ENCODE measurements around the gene HOXB4. TPM values are rescaled to one million over a fixed set of nuclear protein-coding genes. Genes with fewer than 3 reads are reported as not detected.

HOXB4 gene
- total RNA-seq, 1 experiment from 2014 or later, result 2.0 TPM

DNA sequence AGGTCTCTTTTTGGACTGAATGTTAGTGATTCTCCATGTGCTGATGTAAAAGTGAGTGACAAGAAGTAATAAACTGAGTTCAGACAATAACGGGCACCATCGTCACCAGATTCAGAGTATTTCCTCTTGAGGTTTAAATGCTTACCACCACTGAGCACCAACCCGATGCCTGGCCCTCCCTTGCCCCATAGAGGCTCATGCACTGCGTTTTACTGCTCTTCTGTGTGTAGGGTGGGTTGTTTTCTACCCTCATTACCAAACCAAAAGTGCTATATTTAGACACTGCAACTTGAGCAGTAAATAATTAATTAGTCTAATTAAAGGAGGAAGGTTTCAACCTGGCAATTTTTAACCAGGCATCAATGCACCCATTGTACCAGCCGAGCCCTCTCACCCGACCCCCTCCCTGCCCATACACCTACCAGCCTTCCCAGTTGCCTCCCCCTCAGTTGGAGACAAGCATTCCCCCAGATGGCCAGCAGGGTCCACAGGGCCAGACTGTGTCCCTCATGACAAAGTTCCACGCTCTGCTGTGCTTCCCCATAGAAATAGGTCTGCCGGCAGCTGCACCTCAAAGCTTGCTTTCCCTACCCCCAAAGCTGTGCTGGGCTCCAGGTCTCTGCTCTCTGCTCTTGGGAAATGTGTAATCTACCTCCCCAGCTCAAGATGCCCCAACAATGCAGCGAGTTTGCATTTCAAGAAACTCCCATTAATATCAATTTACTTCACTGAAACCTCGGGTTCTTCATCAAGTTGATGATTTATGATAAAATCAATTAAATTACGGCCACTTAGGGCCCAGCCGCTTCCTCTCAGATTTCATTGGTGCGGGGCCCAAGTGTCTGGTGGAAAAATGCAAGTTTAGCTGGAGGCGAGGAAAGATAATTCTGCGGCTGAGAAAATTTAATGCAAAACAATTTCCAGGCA is 16.0 kb downstream of the HOXB4 start:
- H3K4me3 ChIP-seq, result no peak overlapping the region
- intact Hi-C loops (cut with micrococcal nuclease; ENCODE audit: unreplicated experiment), result no loop called here
- no peak for DNase-seq
- no peaks in the 10 kb centered on the region for H3K36me3 ChIP-seq (ENCODE audit: low read depth)
- H3K4me2 ChIP-seq, result no peak overlapping the region
- no peaks in the 10 kb centered on the region for H3K4me1 ChIP-seq (replicated peaks; ENCODE audit: insufficient read depth)
- no peak overlapping the region for H3K27ac ChIP-seq
- CTCF ChIA-PET, result no interaction called here
- no peaks in the 10 kb centered on the region for H4K20me1 ChIP-seq (ENCODE audit: insufficient read depth)
- H3F3A ChIP-seq (ENCODE audit: insufficient read depth, low read depth), result no peaks in the 10 kb centered on the region
- H3K9me3 ChIP-seq (ENCODE audit: insufficient read depth, low read depth), result no peaks in the 10 kb centered on the region
- no peaks in the 10 kb centered on the region for H3K9me2 ChIP-seq (ENCODE audit: insufficient read depth)
- H3K79me2 ChIP-seq (ENCODE audit: low read depth), result no peaks in the 10 kb centered on the region
- BruUV-seq (replicated peaks), result no TSS peak
- H2AFZ ChIP-seq, result no peak overlapping the region
- POLR2A ChIA-PET (ENCODE audit: unreplicated experiment), result no interaction called here
- TF ChIP-seq, protein P1, sequence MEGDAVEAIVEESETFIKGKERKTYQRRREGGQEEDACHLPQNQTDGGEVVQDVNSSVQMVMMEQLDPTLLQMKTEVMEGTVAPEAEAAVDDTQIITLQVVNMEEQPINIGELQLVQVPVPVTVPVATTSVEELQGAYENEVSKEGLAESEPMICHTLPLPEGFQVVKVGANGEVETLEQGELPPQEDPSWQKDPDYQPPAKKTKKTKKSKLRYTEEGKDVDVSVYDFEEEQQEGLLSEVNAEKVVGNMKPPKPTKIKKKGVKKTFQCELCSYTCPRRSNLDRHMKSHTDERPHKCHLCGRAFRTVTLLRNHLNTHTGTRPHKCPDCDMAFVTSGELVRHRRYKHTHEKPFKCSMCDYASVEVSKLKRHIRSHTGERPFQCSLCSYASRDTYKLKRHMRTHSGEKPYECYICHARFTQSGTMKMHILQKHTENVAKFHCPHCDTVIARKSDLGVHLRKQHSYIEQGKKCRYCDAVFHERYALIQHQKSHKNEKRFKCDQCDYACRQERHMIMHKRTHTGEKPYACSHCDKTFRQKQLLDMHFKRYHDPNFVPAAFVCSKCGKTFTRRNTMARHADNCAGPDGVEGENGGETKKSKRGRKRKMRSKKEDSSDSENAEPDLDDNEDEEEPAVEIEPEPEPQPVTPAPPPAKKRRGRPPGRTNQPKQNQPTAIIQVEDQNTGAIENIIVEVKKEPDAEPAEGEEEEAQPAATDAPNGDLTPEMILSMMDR (conservative IDR thresholded peaks at IDR 0.05), result no peak
- no peak for TF ChIP-seq EZH2 (IDR thresholded peaks at IDR 0.05; ENCODE audit: low read depth)
- H3K27me3 ChIP-seq (ENCODE audit: insufficient read depth, low read depth), result no peaks in the 10 kb centered on the region

DNA sequence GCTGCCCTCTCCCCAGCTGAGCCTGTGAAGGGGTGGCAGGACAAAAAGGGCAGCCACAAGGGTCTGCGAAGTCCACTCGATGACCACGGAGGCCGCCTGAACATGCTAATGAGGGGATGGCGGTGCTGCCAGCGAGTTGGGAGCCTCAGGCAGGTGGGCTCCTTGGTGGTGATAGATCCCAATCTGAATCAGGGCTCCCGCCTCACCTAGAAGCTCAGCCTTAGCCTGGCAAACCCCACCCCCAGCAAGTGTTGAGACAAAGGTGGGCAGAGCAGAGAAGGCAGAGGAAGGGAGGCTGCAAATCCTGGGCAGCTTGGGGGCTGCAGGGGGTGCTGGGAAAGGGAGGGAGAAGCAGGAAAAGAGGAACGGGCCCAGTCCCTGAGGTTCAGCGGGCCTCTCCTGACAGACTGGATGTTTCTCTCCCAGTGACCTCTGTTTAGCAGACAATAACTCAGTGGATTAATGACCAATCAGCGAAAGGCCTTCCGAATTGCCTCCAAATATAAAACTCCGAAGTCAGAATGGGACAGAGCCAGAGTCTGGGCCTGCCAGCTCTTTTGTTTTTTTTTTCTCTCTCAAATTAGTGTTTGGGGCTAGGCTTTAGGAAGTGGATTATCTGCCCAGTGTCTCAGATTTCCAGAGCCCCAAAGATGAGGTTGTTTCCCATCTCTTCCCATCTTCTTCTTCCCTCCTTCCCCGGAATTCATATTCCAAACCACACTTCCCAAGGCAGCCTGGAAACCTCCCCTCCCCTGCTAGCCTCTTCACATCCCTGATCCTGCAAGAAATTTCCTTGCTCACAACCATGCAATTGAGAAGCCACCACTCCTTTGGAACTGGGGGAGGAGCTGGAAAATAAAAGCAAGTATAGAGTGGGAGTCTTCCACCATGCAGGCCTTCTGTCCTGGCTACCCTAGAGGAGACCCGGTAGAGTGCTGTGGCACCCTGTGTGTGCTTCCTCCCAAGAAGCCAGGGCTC is 18.0 kb downstream of the HOXB4 start:
- no peaks in the 10 kb centered on the region for H3K36me3 ChIP-seq (ENCODE audit: low read depth)
- no peak overlapping the region for H3K27ac ChIP-seq
- H3F3A ChIP-seq (ENCODE audit: insufficient read depth, low read depth), result no peaks in the 10 kb centered on the region
- H3K9me3 ChIP-seq (ENCODE audit: insufficient read depth, low read depth), result no peaks in the 10 kb centered on the region
- H3K4me1 ChIP-seq (replicated peaks; ENCODE audit: insufficient read depth), result no peaks in the 10 kb centered on the region
- TF ChIP-seq, protein P1 (conservative IDR thresholded peaks at IDR 0.05), result no peak
- no peak for TF ChIP-seq EZH2 (IDR thresholded peaks at IDR 0.05; ENCODE audit: low read depth)
- BruUV-seq (replicated peaks), result no TSS peak
- H3K4me2 ChIP-seq, result no peak overlapping the region
- intact Hi-C loops (cut with micrococcal nuclease; ENCODE audit: unreplicated experiment), result no loop called here
- ChIA-PET CTCF (interaction anchor here (0.7 kb wide), 1 partner anchor 13 kb away, joined by 3 read pairs; no protein-coding TSS in a partner anchor), POLR2A (ENCODE audit: unreplicated experiment) (no interaction called here)
- H2AFZ ChIP-seq, result no peak overlapping the region
- DNase-seq, result no peak
- no peaks in the 10 kb centered on the region for H3K79me2 ChIP-seq (ENCODE audit: low read depth)
- H3K27me3 ChIP-seq (ENCODE audit: insufficient read depth, low read depth), result no peaks in the 10 kb centered on the region
- no peak overlapping the region for H3K4me3 ChIP-seq
- no peaks in the 10 kb centered on the region for H3K9me2 ChIP-seq (ENCODE audit: insufficient read depth)
- H4K20me1 ChIP-seq (ENCODE audit: insufficient read depth), result no peaks in the 10 kb centered on the region

DNA sequence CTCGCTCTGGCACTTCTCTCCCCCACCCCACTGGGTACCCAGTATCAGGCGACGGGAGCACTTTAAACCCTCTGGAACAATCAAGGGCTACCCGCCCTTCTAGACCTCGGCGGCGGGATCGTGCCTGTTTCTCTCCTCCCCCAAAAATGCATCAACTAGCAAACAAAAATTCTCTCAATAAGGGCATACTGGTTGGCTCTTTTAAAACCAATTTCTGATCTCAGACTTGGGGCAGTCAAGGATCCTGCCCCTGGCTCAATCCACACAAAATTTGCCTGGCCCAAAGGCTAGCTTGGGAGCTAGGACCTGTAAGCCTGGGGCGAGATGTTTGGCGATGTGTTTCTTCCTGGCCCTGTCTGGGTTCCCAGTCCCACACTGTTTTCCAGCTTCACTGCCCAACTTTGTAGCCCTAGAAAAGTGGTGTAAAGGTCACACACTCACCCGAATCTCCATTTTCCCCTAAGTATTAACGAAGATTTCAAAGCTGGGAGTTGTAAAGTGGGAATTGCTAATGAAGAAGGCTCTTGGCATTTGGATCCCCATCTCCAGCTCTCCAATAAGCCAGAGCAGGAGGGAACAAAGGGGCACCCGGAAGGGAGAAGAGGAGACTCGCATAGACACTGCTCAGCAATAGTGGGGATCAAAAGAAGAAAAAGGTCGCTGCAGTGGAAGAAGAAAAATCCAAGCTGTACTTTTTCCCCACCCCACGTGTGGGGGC is 18.9 kb downstream of the HOXB4 start:
- Histone ChIP-seq H3K79me2 (ENCODE audit: low read depth) (no peaks in the 10 kb centered on the region), H3K9me2 (ENCODE audit: insufficient read depth) (no peaks in the 10 kb centered on the region), H4K20me1 (ENCODE audit: insufficient read depth) (no peaks in the 10 kb centered on the region), H3K4me1 (replicated peaks; ENCODE audit: insufficient read depth) (no peaks in the 10 kb centered on the region), H3K4me2 (no peak overlapping the region), H3K4me3 (no peak overlapping the region), H3F3A (ENCODE audit: insufficient read depth, low read depth) (no peaks in the 10 kb centered on the region), H3K27me3 (ENCODE audit: insufficient read depth, low read depth) (no peaks in the 10 kb centered on the region), H3K9me3 (ENCODE audit: insufficient read depth, low read depth) (no peaks in the 10 kb centered on the region), H3K27ac (no peak overlapping the region), H3K36me3 (ENCODE audit: low read depth) (no peaks in the 10 kb centered on the region), H2AFZ (no peak overlapping the region)
- ChIA-PET CTCF (no interaction called here), POLR2A (ENCODE audit: unreplicated experiment) (no interaction called here)
- TF ChIP-seq, protein P1 (conservative IDR thresholded peaks at IDR 0.05), result no peak
- no peak for TF ChIP-seq EZH2 (IDR thresholded peaks at IDR 0.05; ENCODE audit: low read depth)
- BruUV-seq (replicated peaks), result no TSS peak
- DNase-seq, result no peak
- intact Hi-C loops (cut with micrococcal nuclease; ENCODE audit: unreplicated experiment), result no loop called here

Measured in PC-9 (cell line).